Posterior vena cava (tissue), 2 donors: ENCODE measurements around the gene SH3BP5. TPM values are rescaled to one million over a fixed set of nuclear protein-coding genes. Genes with fewer than 3 reads are reported as not detected.
"Not testable (repeated sequence)": the region's sequence is repeated elsewhere in the genome, so short reads cannot be mapped to it uniquely, and the experiment has no call there.

Experiments
- DNase-seq: peaks from one replicate; pipeline ENCODE4 v3.0.0-alpha.2; 2020; ENCODE audit warnings: low spot score
- intact Hi-C, 2 donors: fragments of 100-400 bp; cut with DNase I; formaldehyde crosslinking; loops; one replicate each; pipeline versions ENCODE4 v1.14.1 to v1.14.2; 2022 to 2023
- total RNA-seq, 2 donors: library from RNA; stranded (reverse); fragmentation: NEBNext Ultra II Directional; extraction: Animal tissue kit (Norgen Biotek cat#: 25700); gene quantifications; one replicate each; pipeline ENCODE4 v1.2.1, GENCODE V29; 2021
- donor health status: DM: yes; HTN: yes; CAD: no.
- donor health status: DM: yes; HTN: yes; CAD: no.

Gene SH3BP5
- total RNA-seq, 2 donors from 2014 or later: 67.9 to 105 TPM

GRCh38 chr3:15349438-15349837, 17.1 kb upstream of the SH3BP5 start:
- intact Hi-C loops, DNase-seq: not testable (repeated sequence)

- DNase-seq: no peak
- intact Hi-C loops: no loop called here
Measured at GRCh38 chr3:15348246-15348645, 15.9 kb upstream of the SH3BP5 start.

- no peak for DNase-seq
- intact Hi-C loops: no loop called here
Measured at GRCh38 chr3:15347737-15348110, 15.3 kb upstream of the SH3BP5 start.

- intact Hi-C loops: no loop called here
Measured at GRCh38 chr3:15347063-15347736, 14.8 kb upstream of the SH3BP5 start.

GRCh38 chr3:15346516-15346915, 14.1 kb upstream of the SH3BP5 start:
- DNase-seq: no peak
- intact Hi-C loops: no loop called here

More at GRCh38 chr3:15347063-15347736, 14.8 kb upstream of the SH3BP5 start:
- no peak for DNase-seq

- DNase-seq: no peak
- intact Hi-C loops: no loop called here
Measured at GRCh38 chr3:15345608-15346137, 13.3 kb upstream of the SH3BP5 start.

GRCh38 chr3:15345066-15345607, 12.8 kb upstream of the SH3BP5 start:
- intact Hi-C loops: no loop called here

GRCh38 chr3:15342945-15343344, 10.6 kb upstream of the SH3BP5 start:
- intact Hi-C loops: no loop called here
- no peak for DNase-seq

More at GRCh38 chr3:15345066-15345607, 12.8 kb upstream of the SH3BP5 start:
- no peak for DNase-seq

GRCh38 chr3:15342246-15342645, 9.9 kb upstream of the SH3BP5 start:
- intact Hi-C loops: no loop called here
- no peak for DNase-seq

GRCh38 chr3:15341030-15341726, 8.8 kb upstream of the SH3BP5 start:
- intact Hi-C loops: no loop called here

GRCh38 chr3:15339786-15340215, 7.4 kb upstream of the SH3BP5 start:
- intact Hi-C loops: loop anchor here in 1 of 2 donors (5.0 kb wide), 1 partner anchor 38 kb away; no protein-coding TSS in a partner anchor

More at GRCh38 chr3:15341030-15341726, 8.8 kb upstream of the SH3BP5 start:
- DNase-seq: no peak

GRCh38 chr3:15339001-15339400, 6.6 kb upstream of the SH3BP5 start:
- intact Hi-C loops: loop anchor here in 1 of 2 donors (5.0 kb wide), 1 partner anchor 38 kb away; no protein-coding TSS in a partner anchor
- no peak for DNase-seq

More at GRCh38 chr3:15339786-15340215, 7.4 kb upstream of the SH3BP5 start:
- no peak for DNase-seq

- DNase-seq: no peak
- intact Hi-C loops: loop anchor here in 1 of 2 donors (5.0 kb wide), 1 partner anchor 39 kb away; no protein-coding TSS in a partner anchor
Measured at GRCh38 chr3:15337963-15338362, 5.6 kb upstream of the SH3BP5 start.

GRCh38 chr3:15336057-15336456, 3.7 kb upstream of the SH3BP5 start:
- DNase-seq: no peak
- intact Hi-C loops: loop anchor here in 1 of 2 donors (5.0 kb wide), 1 partner anchor 41 kb away; no protein-coding TSS in a partner anchor

GRCh38 chr3:15333956-15334263, 1.5 kb upstream of the SH3BP5 start:
- no peak for DNase-seq
- intact Hi-C loops: loop anchor here (5.0 kb wide), 2 partner anchors 67 to 938 kb away; no protein-coding TSS in a partner anchor

- intact Hi-C loops: loop anchor here (5.0 kb wide), 2 partner anchors 66 to 939 kb away; no protein-coding TSS in a partner anchor
- DNase-seq: no peak
Measured at GRCh38 chr3:15333099-15333955, 941 bp upstream of the SH3BP5 start.

- peak; percentile 87 for DNase-seq
- intact Hi-C loops: loop anchor here (5.0 kb wide), 2 partner anchors 65 to 940 kb away; no protein-coding TSS in a partner anchor
Measured at GRCh38 chr3:15331606-15332404, 581 bp downstream of the SH3BP5 start.

GRCh38 chr3:15331072-15331605, 1.2 kb downstream of the SH3BP5 start:
- intact Hi-C loops: loop anchor here (5.0 kb wide), 2 partner anchors 64 to 941 kb away; no protein-coding TSS in a partner anchor

More at GRCh38 chr3:15331072-15331605, 1.2 kb downstream of the SH3BP5 start:
- DNase-seq: no peak
